Fibroblast of mammary gland (primary cell): ENCODE data around the gene CORO2B.

ENCODE experiments used
- DNase-seq: peaks from one replicate; pipeline ENCODE4 v3.0.0-alpha.2; 2010; ENCODE audit warnings: low read depth
- H3K4me3 ChIP-seq: 2 replicates; pipeline ENCODE4 v1.5.1; 2011; ENCODE audit warnings: low read depth, mild to moderate bottlenecking, low read length, moderate library complexity; ENCODE audit not compliant: control insufficient read depth
- CTCF ChIP-seq: conservative IDR thresholded peaks from 2 replicates; pipeline ENCODE4 v1.5.1; 2011; ENCODE audit warnings: low read depth, low read length, inconsistent platforms; ENCODE audit not compliant: control insufficient read depth, insufficient read depth

The CORO2B gene

DNA sequence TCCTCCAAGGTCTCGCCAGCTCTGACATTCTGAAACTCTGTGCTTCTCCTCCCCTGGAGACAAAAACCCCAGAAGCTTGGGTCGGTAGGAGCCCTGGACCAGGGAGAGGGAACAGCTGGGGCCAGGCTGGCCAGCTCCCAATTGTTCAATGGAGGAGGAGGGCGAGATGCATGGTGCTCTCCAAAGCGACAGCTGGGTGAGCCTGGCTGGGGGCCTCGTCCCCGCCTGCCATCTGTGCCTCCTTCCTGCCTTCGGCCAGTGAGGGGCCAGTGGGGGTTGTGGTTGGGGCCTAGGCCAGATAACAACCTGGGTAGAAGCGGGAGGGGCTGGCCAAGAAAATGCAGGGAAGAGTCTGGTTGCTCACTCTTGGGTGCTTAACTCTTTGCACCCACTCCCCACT is 79.4 kb downstream of the CORO2B start:
- H3K4me3 ChIP-seq = no peak overlapping the region

GRCh38 chr15:68658641-68659358 is 80.0 kb downstream of the CORO2B start:
- no peak overlapping the region for H3K4me3 ChIP-seq
- no peak for DNase-seq
- TF ChIP-seq CTCF = no peak

More for the DNA sequence above, 79.4 kb downstream of the CORO2B start:
- TF ChIP-seq CTCF = no peak
- no peak for DNase-seq

- H3K4me3 ChIP-seq = no peak overlapping the region
- no peak for DNase-seq
- no peak for TF ChIP-seq CTCF
Measured at GRCh38 chr15:68663526-68663925, 84.7 kb downstream of the CORO2B start.

GRCh38 chr15:68666120-68666811 is 87.5 kb downstream of the CORO2B start:
- DNase-seq = no peak
- TF ChIP-seq CTCF = no peak
- H3K4me3 ChIP-seq = no peak overlapping the region

GRCh38 chr15:68666812-68667450 is 88.1 kb downstream of the CORO2B start:
- no peak for DNase-seq
- no peak for TF ChIP-seq CTCF
- H3K4me3 ChIP-seq = no peak overlapping the region

GRCh38 chr15:68667800-68668625 is 89.2 kb downstream of the CORO2B start:
- no peak for TF ChIP-seq CTCF
- DNase-seq = no peak
- H3K4me3 ChIP-seq = no peak overlapping the region
